Esophagus muscularis mucosa (tissue), 4 donors: ENCODE measurements around the gene NLK.

Experiments
- CTCF ChIP-seq, 3 experiments: fragments of 200-600 bp in 2 of 3; fragments of 450-650 bp in 1 of 3; sonication (generic) in 2 of 3; IDR thresholded peaks; one replicate each; pipeline ENCODE4 v1.5.1; 2017 to 2019; ENCODE audit warnings: antibody characterized with exemption in 3 of 3, mild to moderate bottlenecking in 2 of 3, moderate library complexity in 1 of 3
- EP300 ChIP-seq: sonication (generic); formaldehyde crosslinking; IDR thresholded peaks from one replicate; pipeline ENCODE4 v1.6.1; 2017; ENCODE audit warnings: antibody characterized with exemption
- POLR2A ChIP-seq: fragments of 450-650 bp; IDR thresholded peaks from one replicate; pipeline ENCODE4 v1.6.1; 2017; ENCODE audit warnings: antibody characterized with exemption, moderate library complexity, mild to moderate bottlenecking, low read depth

DNA sequence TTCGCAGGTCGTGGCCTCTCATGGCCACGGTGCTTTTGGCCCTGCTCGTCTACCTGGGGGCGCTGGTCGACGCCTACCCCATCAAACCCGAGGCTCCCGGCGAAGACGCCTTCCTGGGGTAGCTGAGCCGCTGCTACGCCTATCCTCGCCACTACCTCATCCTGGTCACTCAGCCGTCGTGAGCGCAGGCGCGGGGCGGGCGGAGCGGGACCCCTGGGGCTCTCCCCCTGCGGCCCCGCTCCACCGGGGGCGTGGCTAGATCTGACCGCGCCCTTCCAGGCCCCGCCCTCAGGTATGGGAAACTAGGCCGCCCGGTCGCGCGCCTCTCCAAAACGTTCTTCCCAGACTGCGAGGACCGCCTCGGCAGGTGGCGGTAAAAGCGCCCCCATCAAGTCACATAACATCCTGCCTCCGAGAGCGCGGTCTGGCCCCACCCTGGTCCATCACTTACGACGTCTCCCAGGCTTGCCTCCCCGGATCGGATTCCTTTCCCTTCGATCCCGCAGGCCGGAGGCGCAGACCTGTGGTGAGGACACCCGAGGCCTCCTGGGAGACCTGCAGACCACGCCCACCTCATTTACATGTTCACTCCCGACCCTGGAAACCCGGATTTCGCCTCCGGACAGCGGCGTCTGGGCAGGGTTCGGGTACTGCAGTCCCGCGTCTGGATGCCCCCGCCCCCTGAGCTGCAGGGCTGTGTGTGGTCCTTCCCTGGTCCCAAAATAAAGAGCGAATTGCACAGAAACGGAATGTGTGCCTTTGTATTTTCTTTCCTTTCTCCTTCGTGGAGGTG lies 185.0 kb downstream of the NLK start:
- TF ChIP-seq POLR2A (no peak), CTCF (IDR thresholded peaks at IDR 0.05) (no peak), EP300 (no peak)
